Neural cell (in vitro differentiated cells): Measurements from ENCODE around the gene USP7. TPM values are rescaled to one million over a fixed set of nuclear protein-coding genes. Genes with fewer than 3 reads are reported as not detected.

Experiments
- H2AFZ ChIP-seq: fragments of 200-600, 300-800 bp; sonication (generic), shearing (Covaris generic); 2 replicates; pipeline ENCODE4 v1.6.0; 2014; ENCODE audit warnings: low read depth, mild to moderate bottlenecking, antibody characterized with exemption, low read length, moderate library complexity
- H3F3A ChIP-seq: fragments of 200-600 bp; shearing (Covaris generic); 2 replicates; pipeline ENCODE4 v1.6.1; 2016; ENCODE audit warnings: mild to moderate bottlenecking, moderate library complexity, mixed read lengths, antibody characterized with exemption, low read length; ENCODE audit not compliant: insufficient read depth, poor library complexity, severe bottlenecking
- H3K27ac ChIP-seq: fragments of 200-600, 300-800 bp; sonication (generic), shearing (Covaris generic); 2 replicates; pipeline ENCODE4 v1.5.1; 2014; ENCODE audit warnings: mild to moderate bottlenecking, low read length, moderate library complexity
- H3K27me3 ChIP-seq: fragments of 300-800, 200-600 bp; sonication (generic), shearing (Covaris generic); 2 replicates; pipeline ENCODE4 v1.6.0; 2014; ENCODE audit warnings: mild to moderate bottlenecking, low read depth, low read length, moderate library complexity; ENCODE audit not compliant: insufficient read depth
- H3K36me3 ChIP-seq: fragments of 300-800, 200-600 bp; sonication (generic), shearing (Covaris generic); 2 replicates; pipeline ENCODE4 v1.5.1; 2014; ENCODE audit warnings: mild to moderate bottlenecking, antibody characterized with exemption, low read length, moderate library complexity; ENCODE audit not compliant: insufficient read depth
- H3K4me2 ChIP-seq: fragments of 300-800, 200-600 bp; sonication (generic), shearing (Covaris generic); 2 replicates; pipeline ENCODE4 v1.6.0; 2014; ENCODE audit warnings: mild to moderate bottlenecking, low read length
- H3K4me3 ChIP-seq: fragments of 300-800, 200-600 bp; sonication (generic), shearing (Covaris generic); 2 replicates; pipeline ENCODE4 v1.5.1; 2014; ENCODE audit warnings: mild to moderate bottlenecking, low read length, moderate library complexity
- H3K79me2 ChIP-seq: fragments of 200-600 bp; shearing (Covaris generic); replicated peaks from 2 replicates; pipeline ENCODE4 v1.6.0; 2014; ENCODE audit warnings: mild to moderate bottlenecking, low read length, moderate library complexity; ENCODE audit not compliant: insufficient read depth
- H3K9ac ChIP-seq: fragments of 300-800, 200-600 bp; sonication (generic), shearing (Covaris generic); 2 replicates; pipeline ENCODE4 v1.6.1; 2016; ENCODE audit warnings: mild to moderate bottlenecking, low read length, mixed read lengths
- H3K9me2 ChIP-seq: fragments of 200-600 bp; shearing (Covaris generic); 2 replicates; pipeline ENCODE4 v1.6.1; 2016; ENCODE audit warnings: mild to moderate bottlenecking, low read length, mixed read lengths; ENCODE audit not compliant: insufficient read depth
- H3K9me3 ChIP-seq: fragments of 200-600, 300-800 bp; sonication (generic), shearing (Covaris generic); 2 replicates; pipeline ENCODE4 v1.6.1; 2016; ENCODE audit warnings: mild to moderate bottlenecking, mixed run types, low read length, moderate library complexity, mixed read lengths
- H4K20me1 ChIP-seq: fragments of 200-600 bp; shearing (Covaris generic); 2 replicates; pipeline ENCODE4 v1.6.1; 2016; ENCODE audit warnings: mild to moderate bottlenecking, mixed run types; ENCODE audit not compliant: insufficient read depth
- EP300 ChIP-seq: fragments of 450-650 bp; conservative IDR thresholded peaks from 2 replicates; pipeline ENCODE4 v1.6.1; 2014; ENCODE audit warnings: antibody characterized with exemption, mild to moderate bottlenecking, moderate library complexity; ENCODE audit not compliant: poor library complexity, severe bottlenecking
- EZH2 ChIP-seq: fragments of 200-600, 300-800 bp; shearing (Covaris generic), sonication (generic); IDR thresholded peaks from 2 replicates; pipeline ENCODE4 v1.6.1; 2014; ENCODE audit warnings: antibody characterized with exemption, low read length, borderline replicate concordance, mild to moderate bottlenecking; ENCODE audit not compliant: insufficient read depth, poor library complexity, severe bottlenecking
- MXI1 ChIP-seq: fragments of 450-650 bp; conservative IDR thresholded peaks from 2 replicates; pipeline ENCODE4 v1.6.1; 2014; ENCODE audit warnings: antibody characterized with exemption, mild to moderate bottlenecking; ENCODE audit not compliant: poor library complexity, severe bottlenecking
- POLR2AphosphoS5 ChIP-seq: IDR thresholded peaks from 2 replicates; pipeline ENCODE4 v1.6.1; 2012
- RAD21 ChIP-seq: fragments of 450-650 bp; conservative IDR thresholded peaks from 2 replicates; pipeline ENCODE4 v1.6.1; 2014; ENCODE audit warnings: antibody characterized with exemption, mild to moderate bottlenecking, moderate library complexity
- SMC3 ChIP-seq: fragments of 450-650 bp; conservative IDR thresholded peaks from 2 replicates; pipeline ENCODE4 v1.6.1; 2014; ENCODE audit warnings: antibody characterized with exemption, mild to moderate bottlenecking, moderate library complexity; ENCODE audit not compliant: poor library complexity
- TAF1 ChIP-seq: IDR thresholded peaks from 2 replicates; pipeline ENCODE4 v1.6.1; 2012; ENCODE audit warnings: low read depth
- polyA plus RNA-seq: library from polyadenylated mRNA; depleted of rRNA; stranded (reverse); fragments of >200 nt; gene quantifications from 2 replicates; pipeline ENCODE4 v1.2.3, GENCODE V29; 2014
- TF ChIP-seq, protein P1 (sequence below): fragments of 450-650 bp; IDR thresholded peaks from 2 replicates; pipeline ENCODE4 v1.5.1; 2014; ENCODE audit warnings: antibody characterized with exemption, mild to moderate bottlenecking, moderate library complexity; ENCODE audit not compliant: poor library complexity, severe bottlenecking
- TF ChIP-seq, protein P2 (sequence below): IDR thresholded peaks from 2 replicates; pipeline ENCODE4 v1.6.1; 2012; ENCODE audit warnings: borderline replicate concordance

Gene USP7
- polyA plus RNA-seq, 1 donor from 2014 or later, result 52.5 TPM

DNA sequence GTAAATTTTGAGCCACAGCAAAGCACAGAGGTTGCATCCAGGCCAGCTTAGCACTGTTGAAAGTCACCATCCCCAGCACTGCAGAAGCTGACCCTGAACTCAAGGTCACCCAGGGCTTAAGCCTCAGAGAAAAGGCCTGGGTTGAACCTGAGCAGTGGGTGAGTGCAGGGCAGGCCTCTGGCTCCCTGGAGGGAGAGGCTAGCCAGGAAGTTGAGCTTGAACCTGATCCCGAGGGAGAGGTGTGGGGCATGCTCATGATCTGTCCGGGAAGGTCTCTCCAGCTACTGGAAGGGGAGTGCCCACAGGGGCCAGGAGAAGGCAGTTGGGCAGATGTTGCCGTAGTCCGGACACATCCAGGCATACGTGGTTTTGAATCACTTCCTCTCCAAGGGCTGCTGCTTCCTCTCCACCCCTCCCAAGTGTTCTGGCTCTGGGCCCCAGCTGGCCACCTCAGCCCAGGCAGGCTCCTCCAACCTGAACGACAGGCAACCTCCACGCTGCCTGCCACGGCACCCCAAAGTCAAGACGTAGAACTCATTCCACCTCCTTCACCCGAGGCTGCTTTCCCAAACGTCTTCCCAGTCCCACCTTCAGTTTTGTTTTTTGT lies 113.3 kb downstream of the USP7 start:
- no peak overlapping the region for H3K9ac ChIP-seq
- H3K4me3 ChIP-seq, result no peak overlapping the region
- TF ChIP-seq, protein P1, sequence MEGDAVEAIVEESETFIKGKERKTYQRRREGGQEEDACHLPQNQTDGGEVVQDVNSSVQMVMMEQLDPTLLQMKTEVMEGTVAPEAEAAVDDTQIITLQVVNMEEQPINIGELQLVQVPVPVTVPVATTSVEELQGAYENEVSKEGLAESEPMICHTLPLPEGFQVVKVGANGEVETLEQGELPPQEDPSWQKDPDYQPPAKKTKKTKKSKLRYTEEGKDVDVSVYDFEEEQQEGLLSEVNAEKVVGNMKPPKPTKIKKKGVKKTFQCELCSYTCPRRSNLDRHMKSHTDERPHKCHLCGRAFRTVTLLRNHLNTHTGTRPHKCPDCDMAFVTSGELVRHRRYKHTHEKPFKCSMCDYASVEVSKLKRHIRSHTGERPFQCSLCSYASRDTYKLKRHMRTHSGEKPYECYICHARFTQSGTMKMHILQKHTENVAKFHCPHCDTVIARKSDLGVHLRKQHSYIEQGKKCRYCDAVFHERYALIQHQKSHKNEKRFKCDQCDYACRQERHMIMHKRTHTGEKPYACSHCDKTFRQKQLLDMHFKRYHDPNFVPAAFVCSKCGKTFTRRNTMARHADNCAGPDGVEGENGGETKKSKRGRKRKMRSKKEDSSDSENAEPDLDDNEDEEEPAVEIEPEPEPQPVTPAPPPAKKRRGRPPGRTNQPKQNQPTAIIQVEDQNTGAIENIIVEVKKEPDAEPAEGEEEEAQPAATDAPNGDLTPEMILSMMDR, result no peak
- TF ChIP-seq POLR2AphosphoS5 (no peak), MXI1 (no peak), EP300 (no peak), TAF1 (no peak), SMC3 (no peak), EZH2 (no peak), RAD21 (no peak)
- TF ChIP-seq, protein P2, sequence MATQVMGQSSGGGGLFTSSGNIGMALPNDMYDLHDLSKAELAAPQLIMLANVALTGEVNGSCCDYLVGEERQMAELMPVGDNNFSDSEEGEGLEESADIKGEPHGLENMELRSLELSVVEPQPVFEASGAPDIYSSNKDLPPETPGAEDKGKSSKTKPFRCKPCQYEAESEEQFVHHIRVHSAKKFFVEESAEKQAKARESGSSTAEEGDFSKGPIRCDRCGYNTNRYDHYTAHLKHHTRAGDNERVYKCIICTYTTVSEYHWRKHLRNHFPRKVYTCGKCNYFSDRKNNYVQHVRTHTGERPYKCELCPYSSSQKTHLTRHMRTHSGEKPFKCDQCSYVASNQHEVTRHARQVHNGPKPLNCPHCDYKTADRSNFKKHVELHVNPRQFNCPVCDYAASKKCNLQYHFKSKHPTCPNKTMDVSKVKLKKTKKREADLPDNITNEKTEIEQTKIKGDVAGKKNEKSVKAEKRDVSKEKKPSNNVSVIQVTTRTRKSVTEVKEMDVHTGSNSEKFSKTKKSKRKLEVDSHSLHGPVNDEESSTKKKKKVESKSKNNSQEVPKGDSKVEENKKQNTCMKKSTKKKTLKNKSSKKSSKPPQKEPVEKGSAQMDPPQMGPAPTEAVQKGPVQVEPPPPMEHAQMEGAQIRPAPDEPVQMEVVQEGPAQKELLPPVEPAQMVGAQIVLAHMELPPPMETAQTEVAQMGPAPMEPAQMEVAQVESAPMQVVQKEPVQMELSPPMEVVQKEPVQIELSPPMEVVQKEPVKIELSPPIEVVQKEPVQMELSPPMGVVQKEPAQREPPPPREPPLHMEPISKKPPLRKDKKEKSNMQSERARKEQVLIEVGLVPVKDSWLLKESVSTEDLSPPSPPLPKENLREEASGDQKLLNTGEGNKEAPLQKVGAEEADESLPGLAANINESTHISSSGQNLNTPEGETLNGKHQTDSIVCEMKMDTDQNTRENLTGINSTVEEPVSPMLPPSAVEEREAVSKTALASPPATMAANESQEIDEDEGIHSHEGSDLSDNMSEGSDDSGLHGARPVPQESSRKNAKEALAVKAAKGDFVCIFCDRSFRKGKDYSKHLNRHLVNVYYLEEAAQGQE, result no peak
- no peak overlapping the region for H3K27ac ChIP-seq
- no peak overlapping the region for H3K4me2 ChIP-seq
- no peaks in the 10 kb centered on the region for H3K36me3 ChIP-seq
- no peaks in the 10 kb centered on the region for H3K9me3 ChIP-seq
- H3K9me2 ChIP-seq, result no peaks in the 10 kb centered on the region
- no peaks in the 10 kb centered on the region for H3K27me3 ChIP-seq
- H3K79me2 ChIP-seq, result no peaks in the 10 kb centered on the region
- no peak overlapping the region for H2AFZ ChIP-seq
- H4K20me1 ChIP-seq, result no peaks in the 10 kb centered on the region
- H3F3A ChIP-seq, result no peaks in the 10 kb centered on the region

DNA sequence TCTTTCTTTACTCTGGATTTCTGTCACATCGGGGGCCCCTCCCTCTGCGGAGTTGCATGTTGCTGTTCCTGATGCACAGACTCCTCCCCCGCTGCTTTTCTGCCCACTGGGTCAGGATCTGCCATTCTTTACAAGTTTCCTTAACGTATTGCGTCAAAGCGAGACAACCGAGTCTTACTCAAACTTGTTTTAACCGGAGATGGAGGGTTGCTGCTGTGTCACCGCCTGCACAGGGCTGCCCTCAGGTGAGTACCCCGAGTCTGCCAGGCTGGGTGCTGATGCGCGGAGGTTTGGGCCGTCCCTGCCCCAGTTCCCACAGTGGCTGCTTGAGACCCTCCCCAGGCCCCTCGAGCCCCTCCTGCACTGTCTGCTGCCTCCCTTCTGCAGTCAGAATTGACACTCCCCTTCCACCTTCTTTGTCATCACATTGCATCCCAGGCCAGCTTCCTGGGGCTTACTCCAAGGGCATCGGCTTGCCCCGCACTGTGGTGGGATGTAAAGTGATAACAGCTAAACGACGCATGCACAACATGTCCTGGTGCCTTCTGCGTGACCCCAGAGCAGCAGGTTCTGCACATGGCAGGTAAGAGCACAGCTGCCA lies 114.2 kb downstream of the USP7 start:
- H3K4me2 ChIP-seq, result no peak overlapping the region
- no peaks in the 10 kb centered on the region for H3K9me2 ChIP-seq
- no peak for TF ChIP-seq RAD21
- TF ChIP-seq TAF1, result no peak
- TF ChIP-seq, protein P1, result no peak
- TF ChIP-seq POLR2AphosphoS5, result no peak
- no peak for TF ChIP-seq EP300
- TF ChIP-seq, protein P2, result no peak
- no peak for TF ChIP-seq SMC3
- TF ChIP-seq EZH2, result no peak
- no peak for TF ChIP-seq MXI1
- no peak overlapping the region for H3K27ac ChIP-seq
- no peaks in the 10 kb centered on the region for H3K27me3 ChIP-seq
- no peak overlapping the region for H3K4me3 ChIP-seq
- no peaks in the 10 kb centered on the region for H3K79me2 ChIP-seq
- H2AFZ ChIP-seq, result no peak overlapping the region
- no peaks in the 10 kb centered on the region for H3F3A ChIP-seq
- H3K36me3 ChIP-seq, result no peaks in the 10 kb centered on the region
- H3K9ac ChIP-seq, result no peak overlapping the region
- no peaks in the 10 kb centered on the region for H4K20me1 ChIP-seq
- H3K9me3 ChIP-seq, result no peaks in the 10 kb centered on the region
